Stimulated activated CD4-positive, alpha-beta T cell treated with anti-CD3 and anti-CD28 coated beads, Interleukin-2, amount 100 ng/mL, for 24 hours (primary cell): ENCODE data around the gene MKRN2OS.
"Not testable (repeated sequence)": the region's sequence is repeated elsewhere in the genome, so short reads cannot be mapped to it uniquely, and the experiment has no call there.

ENCODE experiments used
- DNase-seq, 2 donors: peaks; one replicate each; pipeline ENCODE4 v3.0.0-alpha.2; 2020

The MKRN2OS gene

GRCh38 chr3:12560505-12561190 is 15.3 kb upstream of the MKRN2OS start:
- DNase-seq, result no peak

- DNase-seq, result no peak
Measured at GRCh38 chr3:12559520-12559919, 14.2 kb upstream of the MKRN2OS start.

GRCh38 chr3:12558706-12559105 is 13.4 kb upstream of the MKRN2OS start:
- no peak for DNase-seq

GRCh38 chr3:12557473-12558100 is 12.3 kb upstream of the MKRN2OS start:
- DNase-seq, result no peak

GRCh38 chr3:12556690-12557472 is 11.6 kb upstream of the MKRN2OS start, which contains the start of gene MKRN2:
Gene MKRN2, plus strand, starts transcription at chr3:12557087. Its CDS starts 64 bp downstream, at chr3:12557151.
- peak; percentile 86 to 87 for DNase-seq

- no peak for DNase-seq
Measured at GRCh38 chr3:12556314-12556689, 11.0 kb upstream of the MKRN2OS start.

GRCh38 chr3:12553921-12554391 is 8.7 kb upstream of the MKRN2OS start:
- peak in 1 of 2 donors; percentile 25 for DNase-seq

- DNase-seq, result no peak
Measured at GRCh38 chr3:12549971-12550760, 4.9 kb upstream of the MKRN2OS start.

- DNase-seq, result no peak
Measured at GRCh38 chr3:12544652-12545472, 437 bp downstream of the MKRN2OS start.

- not testable (repeated sequence) for DNase-seq
Measured at GRCh38 chr3:12543497-12543896, 1.8 kb downstream of the MKRN2OS start.

GRCh38 chr3:12541625-12542024 is 3.7 kb downstream of the MKRN2OS start:
- no peak for DNase-seq

- DNase-seq, result no peak
Measured at GRCh38 chr3:12536423-12536822, 8.9 kb downstream of the MKRN2OS start.

- no peak for DNase-seq
Measured at GRCh38 chr3:12532182-12532581, 13.1 kb downstream of the MKRN2OS start.

- no peak for DNase-seq
Measured at GRCh38 chr3:12527757-12528143, 17.5 kb downstream of the MKRN2OS start.

- no peak for DNase-seq
Measured at GRCh38 chr3:12522721-12523120, 22.6 kb downstream of the MKRN2OS start.

- DNase-seq, result no peak
Measured at GRCh38 chr3:12521010-12521409, 24.3 kb downstream of the MKRN2OS start.

- DNase-seq, result no peak
Measured at GRCh38 chr3:12518261-12519028, 26.9 kb downstream of the MKRN2OS start.

- no peak for DNase-seq
Measured at GRCh38 chr3:12516873-12517272, 28.4 kb downstream of the MKRN2OS start.

GRCh38 chr3:12515631-12516030 is 29.7 kb downstream of the MKRN2OS start:
- DNase-seq, result no peak

GRCh38 chr3:12513694-12514446 is 31.4 kb downstream of the MKRN2OS start:
- no peak for DNase-seq
